H9 (cell line): Measurements from ENCODE around the gene CABLES2. TPM values are rescaled to one million over a fixed set of nuclear protein-coding genes. Genes with fewer than 3 reads are reported as not detected.

Source experiments
- DNase-seq: peaks from one replicate; pipeline ENCODE4 v3.0.0-alpha.2; 2017
- H2AFZ ChIP-seq: one replicate; pipeline ENCODE4 v1.6.1; 2013; ENCODE audit warnings: mild to moderate bottlenecking, low read length, control low read depth, moderate library complexity
- H2AK5ac ChIP-seq: 2 replicates; pipeline ENCODE4 v1.6.1; 2013; ENCODE audit warnings: low read length, control low read depth, mixed read lengths; ENCODE audit not compliant: insufficient read length
- H2BK120ac ChIP-seq: one replicate; pipeline ENCODE4 v1.6.1; 2013; ENCODE audit warnings: low read depth, mild to moderate bottlenecking, low read length, control low read depth, inconsistent platforms; ENCODE audit not compliant: poor library complexity, severe bottlenecking
- H2BK12ac ChIP-seq: 2 replicates; pipeline ENCODE4 v1.6.1; 2013; ENCODE audit warnings: low read length, control low read depth, mixed read lengths, low read depth; ENCODE audit not compliant: insufficient read length
- H2BK15ac ChIP-seq: 2 replicates; pipeline ENCODE4 v1.6.1; 2013; ENCODE audit warnings: low read depth, low read length, control low read depth
- H2BK20ac ChIP-seq: one replicate; pipeline ENCODE4 v1.6.1; 2013; ENCODE audit warnings: low read depth, mild to moderate bottlenecking, low read length, control low read depth, inconsistent platforms; ENCODE audit not compliant: poor library complexity, severe bottlenecking
- H2BK5ac ChIP-seq: 2 replicates; pipeline ENCODE4 v1.6.1; 2013; ENCODE audit warnings: low read length, control low read depth, mixed read lengths; ENCODE audit not compliant: insufficient read length
- H3K14ac ChIP-seq: 2 replicates; pipeline ENCODE4 v1.6.1; 2013; ENCODE audit warnings: low read length, control low read depth; ENCODE audit not compliant: insufficient read depth
- H3K18ac ChIP-seq: 2 replicates; pipeline ENCODE4 v1.6.1; 2013; ENCODE audit warnings: low read depth, mild to moderate bottlenecking, mixed read lengths, low read length, control low read depth; ENCODE audit not compliant: insufficient read length
- H3K23ac ChIP-seq: 2 replicates; pipeline ENCODE4 v1.6.1; 2013; ENCODE audit warnings: low read length, control low read depth, mixed read lengths, low read depth; ENCODE audit not compliant: insufficient read length
- H3K23me2 ChIP-seq: 2 replicates; pipeline ENCODE4 v1.6.1; 2013; ENCODE audit warnings: low read depth, mild to moderate bottlenecking, mixed read lengths, low read length, control low read depth; ENCODE audit not compliant: insufficient read length, poor library complexity, severe bottlenecking
- H3K27ac ChIP-seq: 2 replicates; pipeline ENCODE4 v1.5.1; 2013; ENCODE audit warnings: low read length, control low read depth, mixed read lengths, low read depth; ENCODE audit not compliant: insufficient read length
- H3K27me3 ChIP-seq: 2 replicates; pipeline ENCODE4 v1.6.1; 2013; ENCODE audit warnings: low read length, control low read depth, inconsistent platforms; ENCODE audit not compliant: insufficient read depth
- H3K4ac ChIP-seq: 2 replicates; pipeline ENCODE4 v1.6.1; 2013; ENCODE audit warnings: low read depth, mild to moderate bottlenecking, control low read depth, inconsistent platforms, low read length, moderate library complexity
- H3K4me1 ChIP-seq: 2 replicates; pipeline ENCODE4 v1.6.1; 2013; ENCODE audit warnings: low read length, control low read depth, inconsistent platforms; ENCODE audit not compliant: insufficient read depth
- H3K4me2 ChIP-seq: 2 replicates; pipeline ENCODE4 v1.6.1; 2013; ENCODE audit warnings: low read length, control low read depth, mixed read lengths; ENCODE audit not compliant: insufficient read length, insufficient read depth
- H3K56ac ChIP-seq: 2 replicates; pipeline ENCODE4 v1.6.1; 2013; ENCODE audit warnings: low read depth, mild to moderate bottlenecking, mixed read lengths, low read length, control low read depth; ENCODE audit not compliant: insufficient read length
- H3K79me1 ChIP-seq: 2 replicates; pipeline ENCODE4 v1.6.1; 2013; ENCODE audit warnings: low read depth, mild to moderate bottlenecking, moderate library complexity, low read length, control low read depth, inconsistent platforms; ENCODE audit not compliant: insufficient read depth, poor library complexity, severe bottlenecking
- H3K79me2 ChIP-seq: 2 replicates; pipeline ENCODE4 v1.6.1; 2013; ENCODE audit warnings: low read length, control low read depth, inconsistent platforms; ENCODE audit not compliant: insufficient read depth
- H3K9ac ChIP-seq: 2 replicates; pipeline ENCODE4 v1.6.1; 2013; ENCODE audit warnings: low read length, control low read depth, mixed read lengths; ENCODE audit not compliant: insufficient read length; ENCODE audit errors: extremely low read depth
- H3K9me3 ChIP-seq: one replicate; pipeline ENCODE4 v1.6.1; 2013; ENCODE audit warnings: low read depth, low read length, inconsistent platforms; ENCODE audit not compliant: control insufficient read depth
- H3T11ph ChIP-seq: one replicate; pipeline ENCODE4 v1.6.1; 2013; ENCODE audit warnings: mild to moderate bottlenecking, low read length, control low read depth, inconsistent platforms
- H4K20me1 ChIP-seq: one replicate; pipeline ENCODE4 v1.6.1; 2013; ENCODE audit not compliant: control insufficient read depth, insufficient read length, insufficient read depth
- H4K5ac ChIP-seq: 2 replicates; pipeline ENCODE4 v1.6.1; 2013; ENCODE audit warnings: low read depth, mild to moderate bottlenecking, mixed read lengths, low read length, control low read depth; ENCODE audit not compliant: insufficient read length
- H4K8ac ChIP-seq: replicated peaks from 2 replicates; pipeline ENCODE4 v1.6.1; 2013; ENCODE audit warnings: low read length, control low read depth, mixed read lengths, low read depth; ENCODE audit not compliant: insufficient read length
- H4K91ac ChIP-seq: 2 replicates; pipeline ENCODE4 v1.6.1; 2013; ENCODE audit warnings: low read depth, mild to moderate bottlenecking, moderate library complexity, mixed read lengths, low read length, control low read depth; ENCODE audit not compliant: insufficient read length
- H3K27ac Mint-ChIP-seq, 3 experiments: 2 replicates in 2 of 3; 3 replicates in 1 of 3; pipeline ENCODE4 v1.8.0; 2020 to 2021; ENCODE audit warnings: mixed read lengths in 3 of 3, mild to moderate bottlenecking in 1 of 3, moderate library complexity in 1 of 3
- H3K27me3 Mint-ChIP-seq: 2 replicates; pipeline ENCODE4 v1.8.0; 2021; ENCODE audit warnings: low read depth, mild to moderate bottlenecking, moderate library complexity, mixed read lengths
- H3K36me3 Mint-ChIP-seq, 3 experiments: 2 replicates in 2 of 3; 3 replicates in 1 of 3; pipeline ENCODE4 v1.8.0; 2020 to 2021; ENCODE audit warnings: low read depth in 3 of 3, mixed read lengths in 3 of 3; ENCODE audit not compliant: insufficient read depth in 1 of 3
- H3K4me1 Mint-ChIP-seq, 2 experiments: 2 replicates each; pipeline ENCODE4 v1.8.0; 2020; ENCODE audit warnings: mixed read lengths in 2 of 2
- H3K4me3 Mint-ChIP-seq, 2 experiments: 2 replicates in 1 of 2; 3 replicates in 1 of 2; pipeline ENCODE4 v1.8.0; 2020 to 2021; ENCODE audit warnings: mild to moderate bottlenecking in 2 of 2, mixed read lengths in 2 of 2, moderate library complexity in 1 of 2
- H3K9me3 Mint-ChIP-seq, 2 experiments: 2 replicates in 1 of 2; 3 replicates in 1 of 2; pipeline ENCODE4 v1.8.0; 2020; ENCODE audit warnings: mild to moderate bottlenecking in 2 of 2, mixed read lengths in 2 of 2, moderate library complexity in 1 of 2
- CTCF ChIP-seq: fragments of 200-600 bp; sonication (generic); conservative IDR thresholded peaks from 3 replicates; pipeline ENCODE4 v1.8.0; 2021; ENCODE audit warnings: antibody characterized with exemption, mild to moderate bottlenecking
- WGBS: extraction: QIAGEN DNeasy Blood & Tissue Kit; methylation state at CpG from one replicate; pipeline ENCODE4 v1.1.7; 2013; ENCODE audit warnings: missing lambda C conversion rate, low lambda C conversion rate, mixed read lengths; ENCODE audit not compliant: insufficient read length; ENCODE audit errors: extremely low coverage; 5-methylcytosine and 5-hydroxymethylcytosine counted together
- total RNA-seq: library from RNA; stranded (reverse); gene quantifications from 2 replicates; pipeline ENCODE4 v1.2.1, GENCODE V29; 2021

CABLES2 gene
- total RNA-seq, 1 experiment from 2014 or later: 10.8 TPM

GRCh38 chr20:62444286-62444685, 37.2 kb upstream of the CABLES2 start:
- Histone ChIP-seq H3K23ac (no peak overlapping the region), H3K27me3 (no peaks in the 10 kb centered on the region), H2BK5ac (no peak overlapping the region), H3K4me1 (no peaks in the 10 kb centered on the region), H2AK5ac (no peak overlapping the region), H3K4ac (no peak overlapping the region), H2BK20ac (no peak overlapping the region), H3T11ph (no peak overlapping the region), H2AFZ (no peak overlapping the region), H3K27ac (no peak overlapping the region), H2BK12ac (no peak overlapping the region), H3K79me2 (no peaks in the 10 kb centered on the region), H4K20me1 (no peaks in the 10 kb centered on the region), H3K56ac (no peak overlapping the region), H3K9me3 (no peaks in the 10 kb centered on the region), H2BK15ac (no peak overlapping the region), H2BK120ac (no peak overlapping the region), H3K79me1 (no peaks in the 10 kb centered on the region), H4K8ac (no peak overlapping the region), H3K23me2 (no peaks in the 10 kb centered on the region), H4K91ac (no peak overlapping the region), H4K5ac (no peak overlapping the region), H3K9ac (no peak overlapping the region), H3K14ac (no peak overlapping the region), H3K4me2 (no peak overlapping the region), H3K18ac (no peak overlapping the region)
- Mint-ChIP-seq H3K27me3 (peaks cover 23% of the 10 kb centered on the region), H3K4me1 (peaks cover 0 to 5% of the 10 kb centered on the region in 2 experiments; a peak in 1 of 4 replicates), H3K9me3 (no peaks in the 10 kb centered on the region), H3K27ac (no peak overlapping the region), H3K4me3 (no peak overlapping the region; a peak in 1 of 5 replicates), H3K36me3 (no peaks in the 10 kb centered on the region; a peak in 1 of 7 replicates)
- no peak for TF ChIP-seq CTCF
- DNase-seq: no peak
- no CpG with 5 or more reads among the region's 6 CpGs for WGBS
